Sigmoid colon (tissue), 7 donors: ENCODE results near the gene JMJD4. TPM values are rescaled to one million over a fixed set of nuclear protein-coding genes. Genes with fewer than 3 reads are reported as not detected.
"Not testable (repeated sequence)": the region's sequence is repeated elsewhere in the genome, so short reads cannot be mapped to it uniquely, and the experiment has no call there.

Source experiments
- DNase-seq: peaks from one replicate; pipeline ENCODE4 v3.0.0-alpha.2; 2019
- H3K27ac ChIP-seq, 4 donors: fragments of 200-600 bp; sonication (generic); one replicate each; pipeline ENCODE4 v1.5.1; 2016 to 2019; ENCODE audit warnings: mild to moderate bottlenecking in 1 of 4
- H3K27me3 ChIP-seq, 3 donors: fragments of 200-600 bp; sonication (generic); one replicate each; pipeline ENCODE4 v1.5.1; 2019; ENCODE audit warnings: mild to moderate bottlenecking in 1 of 3
- H3K36me3 ChIP-seq, 4 donors: fragments of 200-600 bp; sonication (generic); one replicate each; pipeline ENCODE4 v1.5.1; 2016 to 2019
- H3K4me1 ChIP-seq, 4 donors: fragments of 200-600 bp; sonication (generic); one replicate each; pipeline ENCODE4 v1.5.1; 2017 to 2019
- H3K4me3 ChIP-seq, 4 donors: fragments of 200-600 bp; sonication (generic); one replicate each; pipeline ENCODE4 v1.5.1; 2017 to 2019; ENCODE audit warnings: mild to moderate bottlenecking in 2 of 4, moderate library complexity in 1 of 4
- H3K9me3 ChIP-seq, 4 donors: fragments of 200-600 bp in 3 of 4; sonication (generic) in 3 of 4; one replicate each; pipeline versions ENCODE4 v1.5.1 to v1.6.1; 2013 to 2019
- EP300 ChIP-seq, 4 donors: sonication (generic); formaldehyde crosslinking; IDR thresholded peaks; one replicate each; pipeline ENCODE4 v1.6.1; 2017; ENCODE audit warnings: antibody characterized with exemption in 4 of 4
- POLR2A ChIP-seq, 2 donors: fragments of 450-650 bp; IDR thresholded peaks; one replicate each; pipeline ENCODE4 v1.6.1; 2016; ENCODE audit warnings: antibody characterized with exemption in 2 of 2, mild to moderate bottlenecking in 2 of 2, moderate library complexity in 2 of 2
- POLR2AphosphoS5 ChIP-seq, 4 donors: sonication (generic); formaldehyde crosslinking; IDR thresholded peaks; one replicate each; pipeline ENCODE4 v1.6.1; 2017; ENCODE audit warnings: antibody characterized with exemption in 4 of 4
- WGBS, 2 donors: extraction: QIAGEN DNeasy Blood & Tissue Kit; methylation state at CpG; one replicate each; pipeline ENCODE4 v1.1.7; 2013; 5-methylcytosine and 5-hydroxymethylcytosine counted together
- intact Hi-C: fragments of 100-400 bp; cut with DNase I; formaldehyde crosslinking; loops from one replicate; pipeline ENCODE4 v1.15.1; 2023
- polyA plus RNA-seq, 3 donors: library from polyadenylated mRNA; stranded (reverse); fragments of 200-250 nt; gene quantifications; one replicate each; pipeline ENCODE4 v1.2.3, GENCODE V29; 2013
- total RNA-seq, 4 donors: library from RNA; depleted of rRNA; stranded (reverse); fragments of >200 nt; gene quantifications; one replicate each; pipeline ENCODE4 v1.1.0, GENCODE V29; 2016
- TF ChIP-seq, protein P1 (sequence below), 4 experiments: fragments of 450-650 bp in 3 of 4; fragments of 200-600 bp in 1 of 4; IDR thresholded peaks; one replicate each; pipeline ENCODE4 v1.5.1; 2016 to 2019; ENCODE audit warnings: antibody characterized with exemption in 4 of 4, mild to moderate bottlenecking in 3 of 4, moderate library complexity in 2 of 4
- donor health status: healthy with polysubstance abuse.
- donor health status: Bipolar disorder and iron deficiency.
- donor health status: healthy.

JMJD4 gene
- total and polyA plus RNA-seq, 7 donors: 7.8 to 20.5 (median 13.8) TPM

DNA sequence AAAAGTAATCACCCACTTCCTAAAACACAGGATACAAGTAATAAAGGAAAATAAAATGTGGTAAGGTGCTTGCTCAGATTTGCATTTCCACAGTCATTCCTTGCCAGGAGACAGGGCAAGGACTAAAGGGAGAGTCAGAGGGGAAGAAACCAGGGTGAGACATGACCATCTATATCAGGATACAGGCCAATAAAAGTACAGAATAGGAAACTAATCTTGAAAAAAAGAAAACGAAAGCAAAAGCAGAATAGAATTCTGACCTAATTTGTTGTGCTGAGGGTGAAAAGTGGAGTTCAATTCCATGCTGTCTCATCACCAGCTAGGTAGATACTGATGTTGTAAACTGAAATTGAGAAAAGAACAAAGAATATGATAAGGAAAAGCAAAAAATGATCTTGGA, 27.3 kb downstream of the JMJD4 start:
- H3K9me3 ChIP-seq: peaks cover 0 to 8% (median 6%) of the 10 kb centered on the region in 4 donors

DNA sequence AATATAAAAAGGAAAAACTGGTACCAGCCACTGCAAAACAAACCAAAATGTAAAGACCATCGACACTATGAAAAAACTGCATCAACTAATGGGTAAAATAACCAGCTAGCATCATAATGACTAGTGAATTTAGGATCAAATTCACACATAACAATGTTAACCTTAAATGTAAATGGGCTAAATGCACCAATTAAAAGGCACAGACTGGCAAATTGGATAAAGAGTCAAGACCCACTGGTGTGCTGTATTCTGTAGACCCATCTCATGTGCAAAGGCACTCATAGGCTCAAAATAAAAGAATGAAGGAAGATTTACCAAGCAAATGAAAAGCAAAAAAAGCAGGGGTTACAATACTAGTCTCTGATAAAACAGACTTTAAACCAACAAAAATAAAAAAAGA, 33.5 kb downstream of the JMJD4 start:
- H3K4me1 ChIP-seq, H3K4me3 ChIP-seq, H3K27me3 ChIP-seq, intact Hi-C loops, H3K36me3 ChIP-seq, H3K27ac ChIP-seq, DNase-seq: not testable (repeated sequence)
- WGBS, 2 donors: 77 to 80% methylated on average over 1 of the region's 1 CpG
- peaks cover 0 to 16% (median 13%) of the 10 kb centered on the region in 4 donors for H3K9me3 ChIP-seq

More for the DNA sequence above, 27.3 kb downstream of the JMJD4 start:
- intact Hi-C loops: no loop called here
- no peak for TF ChIP-seq POLR2AphosphoS5 (IDR thresholded peaks at IDR 0.05)
- TF ChIP-seq, protein P1, sequence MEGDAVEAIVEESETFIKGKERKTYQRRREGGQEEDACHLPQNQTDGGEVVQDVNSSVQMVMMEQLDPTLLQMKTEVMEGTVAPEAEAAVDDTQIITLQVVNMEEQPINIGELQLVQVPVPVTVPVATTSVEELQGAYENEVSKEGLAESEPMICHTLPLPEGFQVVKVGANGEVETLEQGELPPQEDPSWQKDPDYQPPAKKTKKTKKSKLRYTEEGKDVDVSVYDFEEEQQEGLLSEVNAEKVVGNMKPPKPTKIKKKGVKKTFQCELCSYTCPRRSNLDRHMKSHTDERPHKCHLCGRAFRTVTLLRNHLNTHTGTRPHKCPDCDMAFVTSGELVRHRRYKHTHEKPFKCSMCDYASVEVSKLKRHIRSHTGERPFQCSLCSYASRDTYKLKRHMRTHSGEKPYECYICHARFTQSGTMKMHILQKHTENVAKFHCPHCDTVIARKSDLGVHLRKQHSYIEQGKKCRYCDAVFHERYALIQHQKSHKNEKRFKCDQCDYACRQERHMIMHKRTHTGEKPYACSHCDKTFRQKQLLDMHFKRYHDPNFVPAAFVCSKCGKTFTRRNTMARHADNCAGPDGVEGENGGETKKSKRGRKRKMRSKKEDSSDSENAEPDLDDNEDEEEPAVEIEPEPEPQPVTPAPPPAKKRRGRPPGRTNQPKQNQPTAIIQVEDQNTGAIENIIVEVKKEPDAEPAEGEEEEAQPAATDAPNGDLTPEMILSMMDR (IDR thresholded peaks at IDR 0.05): no peak
- no peak for TF ChIP-seq POLR2A (IDR thresholded peaks at IDR 0.05)
- no peak for TF ChIP-seq EP300 (IDR thresholded peaks at IDR 0.05)
- Histone ChIP-seq H3K4me3 (no peak overlapping the region), H3K27ac (no peak overlapping the region), H3K36me3 (no peaks in the 10 kb centered on the region), H3K4me1 (no peaks in the 10 kb centered on the region), H3K27me3 (no peaks in the 10 kb centered on the region)
- WGBS, 2 donors: 22 to 49% methylated on average over 1 of the region's 1 CpG
- DNase-seq: no peak

DNA sequence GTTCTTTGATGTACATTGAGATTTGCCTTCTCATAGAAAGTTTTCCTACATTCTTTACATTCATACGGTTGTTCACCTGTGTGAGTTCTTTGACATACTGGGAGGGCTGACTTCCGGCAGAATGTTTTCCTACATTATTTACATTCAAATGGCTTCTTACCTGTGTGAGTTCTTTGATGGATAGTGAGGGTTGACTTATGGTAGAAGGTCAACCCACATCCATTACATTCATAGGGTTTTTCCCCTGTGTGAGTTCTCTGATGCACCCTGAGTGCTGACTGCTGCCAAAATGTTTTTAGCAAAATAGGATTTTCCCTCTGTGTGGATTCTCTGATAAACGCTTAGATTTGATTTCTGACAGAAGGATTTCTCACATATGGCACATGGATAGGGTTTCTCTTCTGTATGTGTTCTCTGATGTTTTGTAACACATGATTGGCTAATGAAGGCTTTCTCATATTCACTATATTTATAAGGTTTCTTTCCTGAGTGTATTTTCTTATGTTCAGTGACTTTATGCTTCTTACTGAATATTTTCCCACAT, 37.7 kb downstream of the JMJD4 start:
- intact Hi-C loops: no loop called here
- no peak for DNase-seq
- Histone ChIP-seq H3K27ac (no peak overlapping the region), H3K4me1 (no peaks in the 10 kb centered on the region), H3K36me3 (no peaks in the 10 kb centered on the region), H3K9me3 (peaks cover 2 to 23% (median 12%) of the 10 kb centered on the region in 4 donors), H3K4me3 (no peak overlapping the region), H3K27me3 (no peaks in the 10 kb centered on the region)
- 87 to 89% methylated on average over 3 of the region's 3 CpGs for WGBS, 2 donors
- TF ChIP-seq, protein P1 (IDR thresholded peaks at IDR 0.05): no peak
- TF ChIP-seq EP300 (IDR thresholded peaks at IDR 0.05): no peak
- TF ChIP-seq POLR2AphosphoS5 (IDR thresholded peaks at IDR 0.05): no peak
- TF ChIP-seq POLR2A (IDR thresholded peaks at IDR 0.05): no peak

DNA sequence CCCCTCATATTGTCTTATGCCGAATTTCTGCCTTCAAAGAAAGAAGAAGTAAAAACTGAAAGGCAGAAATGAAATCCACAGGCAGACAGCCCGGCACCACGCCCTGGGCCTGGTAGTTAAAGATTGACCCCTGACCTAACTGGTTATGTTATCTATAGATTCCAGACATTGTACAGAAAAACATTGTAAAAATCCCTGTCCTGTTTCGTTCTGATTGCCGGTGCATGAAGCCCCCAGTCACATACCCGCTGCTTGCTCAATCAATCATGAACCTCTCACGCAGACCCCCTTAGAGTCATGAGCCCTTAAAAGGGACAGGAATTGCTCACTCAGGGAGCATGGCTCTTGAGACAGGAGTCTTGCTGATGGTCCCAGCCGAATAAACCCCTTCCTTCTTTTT, 49.3 kb downstream of the JMJD4 start:
- H3K9me3 ChIP-seq: peaks cover 0 to 48% (median 16%) of the 10 kb centered on the region in 4 donors
- WGBS, 2 donors: 47 to 58% methylated on average over 8 of the region's 8 CpGs
- H3K4me3 ChIP-seq: no peak overlapping the region

More for the DNA sequence above, 49.3 kb downstream of the JMJD4 start:
- intact Hi-C loops: no loop called here
- DNase-seq: no peak
- Histone ChIP-seq H3K27me3 (no peaks in the 10 kb centered on the region), H3K4me1 (no peaks in the 10 kb centered on the region), H3K36me3 (no peaks in the 10 kb centered on the region), H3K27ac (no peak overlapping the region)
- no peak for TF ChIP-seq EP300 (IDR thresholded peaks at IDR 0.05)
- TF ChIP-seq, protein P1 (IDR thresholded peaks at IDR 0.05): no peak
- no peak for TF ChIP-seq POLR2AphosphoS5 (IDR thresholded peaks at IDR 0.05)
- no peak for TF ChIP-seq POLR2A (IDR thresholded peaks at IDR 0.05)

Other genes starting within 250 kb of the JMJD4 start
- 10 to 100 TPM in 1 of 4 donors, 1 to 10 TPM in 3; 5.3 to 15.3 (median 8.4) TPM for gene ZNF678, start 171.7 kb downstream of the JMJD4 start, total RNA-seq
- 1 to 10 TPM; 1.2 to 3.4 (median 1.6) TPM for gene ZNF678, start 171.7 kb downstream of the JMJD4 start, polyA plus RNA-seq
- gene SNAP47, start 133 bp upstream of the JMJD4 start, total RNA-seq: 10 to 100 TPM; 33.9 to 51.6 (median 35.8) TPM
- 10 to 100 TPM; 13.8 to 19.9 (median 17.1) TPM for gene SNAP47, start 133 bp upstream of the JMJD4 start, polyA plus RNA-seq
- gene PRSS38, start 80.4 kb upstream of the JMJD4 start, total RNA-seq: not detected
- gene PRSS38, start 80.4 kb upstream of the JMJD4 start, polyA plus RNA-seq: not detected
- gene WNT9A, start 212.6 kb upstream of the JMJD4 start, total RNA-seq: 10 to 100 TPM in 1 of 4 donors, 1 to 10 TPM in 3; 6.4 to 25.5 (median 8.7) TPM
- gene WNT9A, start 212.6 kb upstream of the JMJD4 start, polyA plus RNA-seq: 1 to 10 TPM in 1 of 3 donors, under 1 TPM in 2; 0.23 to 2.8 (median 0.60) TPM